ENCODE data around the gene TFB2M. TPM values are rescaled to one million over a fixed set of nuclear protein-coding genes. Genes with fewer than 3 reads are reported as not detected.

Gene TFB2M
- total RNA-seq, 4 donors from 2014 or later, result 6.8 to 10.9 (median 9.3) TPM

DNA sequence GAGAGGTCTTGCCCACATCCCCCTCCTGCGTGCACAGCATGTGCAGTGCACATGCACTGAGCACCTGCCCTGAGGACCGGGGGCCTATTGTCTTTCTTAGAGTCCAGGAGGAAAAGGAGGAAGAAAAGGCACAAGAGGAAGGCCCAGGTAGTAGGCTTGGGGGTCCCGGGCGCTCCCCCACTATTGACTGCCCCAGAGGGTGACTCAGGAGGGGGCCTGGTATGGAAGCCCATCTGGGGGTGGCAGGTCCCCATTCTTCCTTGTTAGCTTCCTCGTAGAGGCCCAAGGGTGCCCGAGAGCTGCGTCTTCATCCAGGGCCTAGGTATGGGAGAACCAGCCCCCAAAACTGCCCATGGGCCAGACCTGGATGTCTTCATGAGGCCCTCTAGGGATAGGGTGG is 54.9 kb downstream of the TFB2M start:
- no peak overlapping the region for H3K4me3 ChIP-seq (ENCODE audit: low read depth, poor library complexity, severe bottlenecking)
- TF ChIP-seq POLR2A (IDR thresholded peaks at IDR 0.05) (no peak), CTCF (IDR thresholded peaks at IDR 0.05) (no peak)
- intact Hi-C loops (cut with DNase I; ENCODE audit: low total_unique reads), result no loop called here
- DNase-seq (ENCODE audit: low spot score in 2 of 2), result peak in 1 of 2 donors; percentile 80
- 91 to 97% methylated on average over 7 of the region's 7 CpGs for WGBS, 2 donors

- TF ChIP-seq CTCF (IDR thresholded peaks at IDR 0.05) (no peak), POLR2A (IDR thresholded peaks at IDR 0.05) (no peak)
- WGBS, 2 donors, result 89 to 95% methylated on average over 8 to 12 of the region's 13 CpGs
- no peak overlapping the region for H3K4me3 ChIP-seq (ENCODE audit: low read depth, poor library complexity, severe bottlenecking)
- peak in 1 of 2 donors; percentile 76 for DNase-seq (ENCODE audit: low spot score in 2 of 2)
- intact Hi-C loops (cut with DNase I; ENCODE audit: low total_unique reads), result no loop called here
These were observed 55.7 kb downstream of the TFB2M start for GRCh38 chr1:246510147-246511030.

DNA sequence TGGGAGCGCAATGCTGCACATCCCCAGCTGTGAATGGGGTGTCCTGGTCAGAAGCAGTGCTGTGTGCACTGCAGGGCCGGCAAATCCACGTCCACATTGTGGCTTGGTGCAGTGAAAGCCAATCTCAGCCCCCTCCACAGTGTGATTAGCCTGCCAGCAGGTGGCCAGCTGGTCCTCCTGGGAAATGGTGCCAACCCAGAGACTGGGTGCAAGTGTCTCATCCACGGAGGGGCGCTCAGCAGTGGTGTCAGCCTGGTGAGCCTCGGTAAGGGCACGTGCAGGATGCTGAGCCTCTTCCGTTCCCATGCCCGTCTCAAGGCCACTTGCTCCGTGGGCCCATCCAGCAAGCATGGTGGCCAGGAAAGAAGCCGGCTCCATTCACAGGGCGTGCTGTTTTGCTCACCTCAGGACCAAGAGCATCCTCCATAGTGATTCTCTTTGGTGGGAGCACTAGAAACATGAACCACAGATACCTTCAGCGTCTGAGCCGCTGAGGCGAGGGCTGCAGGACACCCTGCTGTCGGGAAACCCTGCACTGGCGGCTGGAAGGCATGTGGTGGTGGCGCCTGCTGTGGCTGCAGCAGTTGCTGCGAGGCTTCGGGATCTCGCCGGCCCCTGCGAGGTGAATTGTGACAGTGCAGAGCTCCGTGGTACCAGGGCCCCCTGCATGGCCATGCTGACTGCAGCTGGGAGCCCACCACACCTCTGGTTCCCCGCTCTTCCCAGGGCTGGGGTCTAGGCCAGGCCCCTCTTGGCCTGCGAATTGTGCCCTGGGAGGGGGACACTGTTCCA is 57.0 kb downstream of the TFB2M start:
- DNase-seq (ENCODE audit: low spot score in 2 of 2), result peak in 1 of 2 donors; percentile 75
- no peak for TF ChIP-seq CTCF (IDR thresholded peaks at IDR 0.05)
- no peak for TF ChIP-seq POLR2A (IDR thresholded peaks at IDR 0.05)
- 95 to 96% methylated on average over 13 to 15 of the region's 26 CpGs for WGBS, 2 donors
- intact Hi-C loops (cut with DNase I; ENCODE audit: low total_unique reads), result loop anchor here (10.0 kb wide), 2 partner anchors 186 to 246 kb away; no protein-coding TSS in a partner anchor
- H3K4me3 ChIP-seq (ENCODE audit: low read depth, poor library complexity, severe bottlenecking), result no peak overlapping the region

- TF ChIP-seq CTCF (IDR thresholded peaks at IDR 0.05) (no peak), POLR2A (IDR thresholded peaks at IDR 0.05) (no peak)
These were observed 59.2 kb downstream of the TFB2M start, which contains the start of gene SMYD3 for GRCh38 chr1:246506674-246507481. SMYD3 (minus strand) TSS chr1:246507279.

GRCh38 chr1:246506367-246506673 is 59.7 kb downstream of the TFB2M start:
- WGBS, 2 donors, result 8 to 9% methylated on average over 9 of the region's 9 CpGs
- DNase-seq (ENCODE audit: low spot score in 2 of 2), result peak in 1 of 2 donors; percentile 86
- no peak for TF ChIP-seq POLR2A (IDR thresholded peaks at IDR 0.05)
- intact Hi-C loops (cut with DNase I; ENCODE audit: low total_unique reads), result loop anchor here (10.0 kb wide), 2 partner anchors 188 to 248 kb away; no protein-coding TSS in a partner anchor
- peak overlapping the region; percentile 80 for H3K4me3 ChIP-seq (ENCODE audit: low read depth, poor library complexity, severe bottlenecking)

More at GRCh38 chr1:246506674-246507481, 59.2 kb downstream of the TFB2M start, which contains the start of gene SMYD3:
- 0 to 1% methylated on average over 26 to 63 of the region's 79 CpGs for WGBS, 2 donors
- intact Hi-C loops (cut with DNase I; ENCODE audit: low total_unique reads), result loop anchor here (10.0 kb wide), 2 partner anchors 188 to 248 kb away; no protein-coding TSS in a partner anchor
- peak within 1 kb of the TSS; percentile 80 for H3K4me3 ChIP-seq (ENCODE audit: low read depth, poor library complexity, severe bottlenecking)
- peak; percentile 25 to 89 for DNase-seq (ENCODE audit: low spot score in 2 of 2)

Data from lower leg skin (tissue), 4 donors.